ENCODE measurements around the gene NTM.

DNA sequence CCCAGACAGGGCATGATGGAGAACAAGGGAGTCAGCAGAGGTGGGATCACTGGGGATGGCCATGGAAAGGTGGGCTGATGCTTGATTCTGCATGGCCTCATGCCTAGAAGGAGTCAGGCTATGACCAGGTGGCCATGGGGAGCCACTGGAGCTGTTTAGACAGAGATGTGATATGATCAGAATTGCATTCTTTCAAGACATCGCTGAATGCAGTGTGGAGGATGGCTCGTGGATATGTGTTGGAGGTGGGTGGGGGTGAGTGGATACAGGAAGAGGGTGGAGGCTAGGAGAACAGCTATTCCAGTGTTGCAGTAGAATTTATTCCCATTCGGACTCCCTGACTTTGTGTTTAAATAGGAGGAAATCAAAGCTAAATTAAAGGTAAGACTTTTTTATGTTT lies 841.1 kb downstream of the NTM start:
- no peak for TF ChIP-seq POLR2A (IDR thresholded peaks at IDR 0.05; ENCODE audit: low read depth, low read length)
- no peak for TF ChIP-seq POLR2AphosphoS5 (IDR thresholded peaks at IDR 0.05; ENCODE audit: low read depth, low read length)
- no peak for TF ChIP-seq PAX5 (IDR thresholded peaks at IDR 0.05; ENCODE audit: insufficient read depth, low read length, severe bottlenecking)

Data from GM12891 (cell line).